ENCODE results near the gene ZNF44. TPM values are rescaled to one million over a fixed set of nuclear protein-coding genes. Genes with fewer than 3 reads are reported as not detected.

ZNF44 gene
- total and polyA plus RNA-seq, 9 of the 15 experiments (the other 6 are each of a cell fraction or from before 2014, with no cell fraction given): 2.6 to 8.3 (median 4.4) TPM

GRCh38 chr19:12287958-12288500 lies 6.7 kb downstream of the ZNF44 start:
- H4K20me1 ChIP-seq (replicated peaks; ENCODE audit: control insufficient read depth, insufficient read depth, low read length): no peaks in the 10 kb centered on the region
- no peak overlapping the region for H3K4me2 ChIP-seq (ENCODE audit: insufficient read depth, low read length)
- no TSS peak for BruUV-seq (replicated peaks)
- ChIA-PET CTCF (ENCODE audit: low intra/inter-chr PET ratio) (no interaction called here), POLR2A (no interaction called here)
- peaks cover 0 to under 1% of the 10 kb centered on the region in 2 experiments; a peak in 2 of 5 replicates for H3K4me1 ChIP-seq (replicated peaks in 1 of 2; ENCODE audit: control insufficient read depth in 2 of 2, insufficient read depth in 2 of 2, low read length in 2 of 2)
- TF ChIP-seq PRMT5 (CRISPR knock-in tag; IDR thresholded peaks at IDR 0.05): no peak
- no peak for TF ChIP-seq FOXO4 (CRISPR knock-in tag; IDR thresholded peaks at IDR 0.05)
- no peak for TF ChIP-seq MCM7 (IDR thresholded peaks at IDR 0.05)
- TF ChIP-seq ETV5 (CRISPR knock-in tag; IDR thresholded peaks at IDR 0.05; ENCODE audit: low read depth): no peak
- TF ChIP-seq PHF21A (IDR thresholded peaks at IDR 0.05; ENCODE audit: borderline replicate concordance, low read depth): no peak
- WGBS (ENCODE audit: insufficient coverage, low coverage, missing lambda C conversion rate): 36% methylated on average over 1 of the region's 1 CpG
- H3K79me2 ChIP-seq (ENCODE audit: control insufficient read depth, insufficient read depth, low read length): peaks cover 7% of the 10 kb centered on the region
- in situ Hi-C loops (cut with MboI): no loop called here
- H3K9me3 ChIP-seq (replicated peaks; ENCODE audit: control insufficient read depth, insufficient read depth, low read depth, low read length): no peaks in the 10 kb centered on the region
- ATAC-seq (no peak), FAIRE-seq (no peak), DNase-seq (ENCODE audit: extremely low read depth in 1 of 4, low spot score in 3 of 4) (no peak)
- intact Hi-C loops (cut with micrococcal nuclease): no loop called here
- H3K36me3 ChIP-seq (ENCODE audit: control insufficient read depth, insufficient read depth, low read length): peaks cover 6% of the 10 kb centered on the region; the same call in 1 of the 3 replicates
- no peak overlapping the region for H2AFZ ChIP-seq (ENCODE audit: low read depth, low read length)
- no peaks in the 10 kb centered on the region for H3K27me3 ChIP-seq (ENCODE audit: control insufficient read depth in 2 of 2, insufficient read depth in 2 of 2, low read length in 2 of 2)
- no peak overlapping the region for H3K9ac ChIP-seq (ENCODE audit: insufficient read depth in 1 of 2, low read depth in 2 of 2, low read length in 2 of 2)
- no peak overlapping the region for H3K27ac ChIP-seq (ENCODE audit: extremely low read depth, low read depth, low read length)
- H3K9me1 ChIP-seq (ENCODE audit: control insufficient read depth, insufficient read depth, low read length): no peaks in the 10 kb centered on the region
- H3K4me3 ChIP-seq: no peak overlapping the region

All from K562 (cell line).